Placental epithelial cell (primary cell): ENCODE data around the gene PTGES3. TPM values are rescaled to one million over a fixed set of nuclear protein-coding genes. Genes with fewer than 3 reads are reported as not detected.
A peak's percentile ranks its signal among the peaks of the same experiment; 100 is the strongest.

Experiments
- small RNA-seq: library from RNA; depleted of rRNA; stranded (forward); fragments of <200 nt; gene quantifications from one replicate; pipeline ENCODE3, GENCODE V24; 2012
- total RNA-seq: library from RNA; depleted of rRNA; stranded (reverse); fragments of >200 nt; gene quantifications from 2 replicates; pipeline ENCODE4 v1.2.3, GENCODE V29; 2012

The PTGES3 gene
- 58.5 and 72.6 TPM in 2 replicates for total RNA-seq

GRCh38 chr12:56688129-56688845 lies at the start of gene PTGES3:
PTGES3 (minus strand) TSS chr12:56688284; CDS start chr12:56687999, 285 bp downstream.

GRCh38 chr12:56724972-56725722 lies 37.1 kb upstream of the PTGES3 start, which contains the start of gene NACA:
NACA (minus strand) TSS chr12:56725299; CDS start chr12:56724521, 778 bp downstream.

GRCh38 chr12:56645717-56646446 lies 42.2 kb downstream of the PTGES3 start, which contains the start of gene ATP5F1B:
ATP5F1B (minus strand) TSS chr12:56645984; CDS start chr12:56645963, 21 bp downstream.

GRCh38 chr12:56630180-56630632 lies 57.9 kb downstream of the PTGES3 start, which contains the start of gene BAZ2A:
BAZ2A (minus strand) TSS chr12:56630326; CDS start chr12:56617530, 12,796 bp downstream.

Small RNAs within 50 kb of the gene (small RNA-seq; reads per million reads assigned to genes)
- not detected for gene RN7SL809P
- gene SNORD59A, result 3,646 reads per million, percentile 100 among the genes with 10 or more reads in this experiment

Other genes with a start within 250 kb of the PTGES3 start
- gene TIMELESS, start 238.9 kb downstream of the PTGES3 start, total RNA-seq, result 5.9 and 10.2 TPM in 2 replicates
- gene MIP, start 233.6 kb downstream of the PTGES3 start, total RNA-seq, result not detected in 2 replicates
- gene SPRYD4, start 219.7 kb downstream of the PTGES3 start, total RNA-seq, result 1.8 and 2.4 TPM in 2 replicates
- under 0.01 TPM in 1 of 2 replicates, not detected in the other for gene GLS2, start 200.1 kb downstream of the PTGES3 start, total RNA-seq
- gene RBMS2, start 166.5 kb downstream of the PTGES3 start, total RNA-seq, result 20.4 and 34.3 TPM in 2 replicates
- 48.0 and 58.9 TPM in 2 replicates for gene BAZ2A, start 58.0 kb downstream of the PTGES3 start, total RNA-seq
- gene ATP5F1B, start 42.3 kb downstream of the PTGES3 start, total RNA-seq, result 303 and 479 TPM in 2 replicates
- gene NACA, start 37.0 kb upstream of the PTGES3 start, total RNA-seq, result 677 and 833 TPM in 2 replicates
- 8.1 and 8.2 TPM in 2 replicates for gene PRIM1, start 64.0 kb upstream of the PTGES3 start, total RNA-seq
- gene HSD17B6, start 75.0 kb upstream of the PTGES3 start, total RNA-seq, result 0.76 and 1.2 TPM in 2 replicates
- under 0.01 TPM in 1 of 2 replicates, not detected in the other for gene SDR9C7, start 246.1 kb upstream of the PTGES3 start, total RNA-seq